Heart right ventricle (tissue), 16 donors: ENCODE results near the gene SEC63. TPM values are rescaled to one million over a fixed set of nuclear protein-coding genes. Genes with fewer than 3 reads are reported as not detected.

Source experiments
- ATAC-seq, 8 donors: fragments of 200-7000 bp; cut with Tn5 transposase; one replicate each; pipeline ENCODE4 v1.9.1; 2020; ENCODE audit warnings: mild to moderate bottlenecking in 8 of 8, moderate library complexity in 8 of 8, moderate number of reproducible peaks in 1 of 8
- DNase-seq, 2 donors: peaks; one replicate each; pipeline ENCODE4 v3.0.0-alpha.2; 2020
- H3K27ac ChIP-seq, 10 donors: fragments of 200-600 bp; sonication (generic) in 2 of 10; one replicate each; pipeline versions ENCODE4 v1.5.0 to v1.8.0; 2020 to 2022; ENCODE audit warnings: mild to moderate bottlenecking in 3 of 10
- H3K27me3 ChIP-seq, 7 donors: fragments of 200-600 bp; one replicate each; pipeline ENCODE4 v1.8.0; 2021 to 2022; ENCODE audit warnings: mild to moderate bottlenecking in 2 of 7
- H3K36me3 ChIP-seq, 9 donors: fragments of 200-600 bp; sonication (generic) in 1 of 9; one replicate each; pipeline versions ENCODE4 v1.5.0 to v1.8.0; 2020 to 2022; ENCODE audit warnings: mild to moderate bottlenecking in 2 of 9
- H3K4me1 ChIP-seq, 9 donors: fragments of 200-600 bp; sonication (generic) in 1 of 9; one replicate each; pipeline versions ENCODE4 v1.5.0 to v1.8.0; 2020 to 2022; ENCODE audit warnings: mild to moderate bottlenecking in 4 of 9
- H3K4me3 ChIP-seq, 10 donors: fragments of 200-600 bp; sonication (generic) in 2 of 10; one replicate each; pipeline versions ENCODE4 v1.5.0 to v1.8.0; 2020 to 2022; ENCODE audit warnings: mild to moderate bottlenecking in 7 of 10, moderate library complexity in 2 of 10
- H3K9me3 ChIP-seq, 11 donors: fragments of 200-600 bp in 10 of 11; sonication (generic) in 2 of 11; one replicate each; pipeline versions ENCODE4 v1.5.0 to v1.8.0; 2013 to 2022; ENCODE audit warnings: mild to moderate bottlenecking in 2 of 11, control low read depth in 1 of 11, moderate library complexity in 1 of 11
- CTCF ChIP-seq, 9 donors: fragments of 200-600 bp; sonication (generic) in 2 of 9; IDR thresholded peaks; one replicate each; pipeline versions ENCODE4 v1.5.0 to v1.8.0; 2021 to 2022; ENCODE audit warnings: antibody characterized with exemption in 9 of 9, mild to moderate bottlenecking in 5 of 9, moderate library complexity in 1 of 9
- WGBS, 2 donors: extraction: QIAGEN DNeasy Blood & Tissue Kit; methylation state at CpG; one replicate each; pipeline ENCODE4 v1.1.7; 2013; ENCODE audit warnings: inconsistent platforms in 1 of 2; 5-methylcytosine and 5-hydroxymethylcytosine counted together
- intact Hi-C, 10 donors: fragments of 100-400 bp; cut with DNase I; formaldehyde crosslinking; loops; one replicate each; pipeline versions ENCODE4 v1.11.1 to v1.14.2; 2022
- polyA plus RNA-seq, 2 donors: library from polyadenylated mRNA; stranded (reverse); fragments of 200-250 nt; gene quantifications; one replicate each; pipeline ENCODE4 v1.2.3, GENCODE V29; 2013
- total RNA-seq, 10 donors: library from RNA; stranded (reverse); fragmentation: NEBNext Ultra II Directional in 3 of 10; extraction: Animal tissue kit (Norgen Biotek cat#: 25700) in 3 of 10; gene quantifications; one replicate each; pipeline versions ENCODE4 v1.2.1 to v1.2.4, GENCODE V29; 2021 to 2023
- donor health status: Arrhythmogenic right ventricular cardiomyopathy.
- donor health status: ischemic (EF 13 %, LVEDD 7.1; RV severe dilation, severe dysfunction).
- donor health status: healthy with polysubstance abuse.
- donor health status: DM: no; HTN: yes; CAD: no.
- donor health status: DM: no; HTN: no; CAD: no.
- donor health status: ischemic (EF 25% LVEDD 6.9; RV normal size, moderate dysfunction).
- donor health status: ischemic (EF 25% LVEDD 5.7; RV mildly dilated, moderate dysfunction).
- donor health status: healthy.
- donor health status: DM: yes; HTN: yes; CAD: no.
- donor health status: Ischemic cardiomyopathy.
- donor health status: ischemic (EF 35%, LVEDD 5.7; RV mildly dilated, moderate dysfunction).
- donor health status: nonischemic (EF 11% LVEDD 7.7; RV severe dilation, severe dysfunction).
- donor health status: DM: yes; HTN: yes; CAD: no.
- donor health status: PGD.
- donor health status: ischemic (EF 29% LVEDD 5.4; RV normal size, mild dysfunction).
- donor health status: nonischemic (EF 23%, LVEDD 6.1; RV moderate dilation, normal function).

SEC63 gene
- total and polyA plus RNA-seq, 12 donors, result 22.5 to 68.3 (median 51.7) TPM

GRCh38 chr6:107973594-107973993 lies 15.6 kb upstream of the SEC63 start:
- WGBS, 2 donors, result 76 to 86% methylated on average over 4 of the region's 4 CpGs
- intact Hi-C loops, result loop anchor here in 2 of 10 donors (5.0 to 10.0 kb wide), 2 partner anchors 81 to 89 kb away; no protein-coding TSS in a partner anchor
- H3K36me3 ChIP-seq, result no peaks in the 10 kb centered on the region
- no peaks in the 10 kb centered on the region for H3K4me1 ChIP-seq
- H3K4me3 ChIP-seq, result no peak overlapping the region
- no peak for DNase-seq
- H3K27ac ChIP-seq, result no peak overlapping the region
- no peak for ATAC-seq
- H3K27me3 ChIP-seq, result no peaks in the 10 kb centered on the region
- no peak for TF ChIP-seq CTCF (IDR thresholded peaks at IDR 0.05)
- H3K9me3 ChIP-seq, result no peaks in the 10 kb centered on the region

- Histone ChIP-seq H3K27ac (no peak overlapping the region), H3K4me3 (no peak overlapping the region), H3K36me3 (no peaks in the 10 kb centered on the region), H3K4me1 (no peaks in the 10 kb centered on the region), H3K9me3 (no peaks in the 10 kb centered on the region), H3K27me3 (no peaks in the 10 kb centered on the region)
- ATAC-seq (peak in 1 of 8 donors; percentile 39), DNase-seq (no peak)
- TF ChIP-seq CTCF (IDR thresholded peaks at IDR 0.05), result no peak
- intact Hi-C loops, result loop anchor here in 2 of 10 donors (5.0 to 10.0 kb wide), 2 partner anchors 82 to 90 kb away; no protein-coding TSS in a partner anchor
- WGBS, 2 donors, result 50 to 60% methylated on average over 8 of the region's 8 CpGs
Observed at GRCh38 chr6:107972413-107973096, 14.5 kb upstream of the SEC63 start.

- H3K27ac ChIP-seq, result no peak overlapping the region
- no peak for TF ChIP-seq CTCF (IDR thresholded peaks at IDR 0.05)
- H3K27me3 ChIP-seq, result no peaks in the 10 kb centered on the region
- no peak overlapping the region for H3K4me3 ChIP-seq
- H3K9me3 ChIP-seq, result no peaks in the 10 kb centered on the region
- no peaks in the 10 kb centered on the region for H3K4me1 ChIP-seq
- intact Hi-C loops, result loop anchor here in 2 of 10 donors (5.0 to 10.0 kb wide), 2 partner anchors 84 to 91 kb away; no protein-coding TSS in a partner anchor
- no peaks in the 10 kb centered on the region for H3K36me3 ChIP-seq
- no peak for DNase-seq
- ATAC-seq, result no peak
- WGBS, 2 donors, result 95 to 96% methylated on average over 6 of the region's 6 CpGs
Observed at GRCh38 chr6:107971181-107971580, 13.2 kb upstream of the SEC63 start.

GRCh38 chr6:107970255-107970654 lies 12.2 kb upstream of the SEC63 start:
- H3K27me3 ChIP-seq, result no peaks in the 10 kb centered on the region
- intact Hi-C loops, result loop anchor here in 2 of 10 donors (5.0 to 10.0 kb wide), 2 partner anchors 85 to 92 kb away; no protein-coding TSS in a partner anchor

More at GRCh38 chr6:107970255-107970654, 12.2 kb upstream of the SEC63 start:
- DNase-seq (no peak), ATAC-seq (no peak)
- Histone ChIP-seq H3K27ac (no peak overlapping the region), H3K9me3 (no peaks in the 10 kb centered on the region), H3K36me3 (no peaks in the 10 kb centered on the region), H3K4me1 (no peaks in the 10 kb centered on the region), H3K4me3 (no peak overlapping the region)
- WGBS, 2 donors, result 87 to 91% methylated on average over 5 of the region's 5 CpGs
- TF ChIP-seq CTCF (IDR thresholded peaks at IDR 0.05), result no peak
